DMS 273 treated with DMSO at 0.1 percent for 48 hours (cell line): ENCODE measurements around the gene LIX1L.

ENCODE experiments used
- DNase-seq: peaks from one replicate; lab custom pipeline; 2025; lab: John Stamatoyannopoulos, UW

The LIX1L gene

GRCh38 chr1:145985502-145986439 lies 28.0 kb upstream of the LIX1L start:
- peak; percentile 69 for DNase-seq

GRCh38 chr1:145985129-145985501 lies 27.3 kb upstream of the LIX1L start:
- no peak for DNase-seq

- no peak for DNase-seq
These were observed 26.4 kb upstream of the LIX1L start for GRCh38 chr1:145983960-145984830.

- DNase-seq = no peak
These were observed 25.4 kb upstream of the LIX1L start for GRCh38 chr1:145983206-145983675.

GRCh38 chr1:145982010-145982723 lies 24.4 kb upstream of the LIX1L start:
- no peak for DNase-seq

DNA sequence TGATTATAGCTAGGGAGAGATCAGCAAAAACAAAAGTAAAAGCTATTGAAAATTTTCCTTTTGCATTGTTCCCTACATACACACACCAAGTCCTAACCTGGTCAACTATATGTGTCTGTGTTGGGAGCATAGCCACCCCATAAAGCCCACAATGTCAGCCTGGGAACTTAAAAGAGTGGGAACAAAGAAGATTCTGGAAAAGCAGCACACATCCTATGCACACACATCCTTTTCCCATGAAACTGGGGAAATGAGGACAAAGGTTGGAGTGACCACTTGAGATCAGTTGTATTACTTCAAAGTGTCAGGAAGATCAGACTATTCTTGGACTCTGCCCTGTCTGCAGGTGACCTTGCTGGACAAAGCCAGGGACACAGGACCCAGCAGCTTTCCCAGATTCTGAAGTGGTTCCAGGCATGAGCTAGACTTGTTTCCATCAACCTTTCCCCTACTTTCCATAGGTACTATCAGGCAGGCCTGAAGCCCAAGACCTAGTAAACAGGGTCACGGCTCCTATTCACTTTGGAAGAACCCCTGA lies 22.7 kb upstream of the LIX1L start:
- DNase-seq = no peak

DNA sequence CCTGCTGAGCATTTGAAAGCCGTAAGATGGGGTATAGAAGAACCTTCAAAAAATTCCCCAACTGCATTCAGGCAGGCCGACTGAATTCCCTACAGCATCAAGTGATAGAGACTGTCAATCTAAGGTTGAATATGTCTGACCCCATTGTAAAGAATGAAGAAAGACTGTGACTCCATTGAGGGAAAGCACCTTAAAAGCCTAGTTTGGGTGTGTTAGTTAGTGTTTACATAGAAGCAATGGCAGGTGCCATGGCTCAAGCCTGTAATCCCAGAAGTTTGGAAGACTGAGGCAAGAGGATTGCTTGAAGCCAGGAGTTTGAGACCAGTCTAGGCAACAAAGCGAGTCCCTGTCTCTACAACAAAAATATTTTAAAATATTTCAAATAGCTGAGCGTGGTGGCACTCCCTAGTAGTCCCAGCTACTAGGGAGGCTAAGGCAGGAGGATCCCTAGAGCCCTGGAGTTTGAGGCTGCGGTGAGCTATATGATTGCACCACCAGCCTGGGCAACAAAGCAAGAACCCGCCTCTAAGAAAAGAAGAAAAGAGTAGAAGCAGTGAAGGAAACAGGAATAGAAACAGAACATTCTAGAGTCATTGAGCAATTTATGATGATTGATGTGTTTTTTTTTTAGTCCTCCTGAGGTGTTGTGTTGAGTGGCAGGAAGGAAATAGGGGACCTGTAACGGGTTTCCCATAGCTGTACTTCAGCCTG lies 22.1 kb upstream of the LIX1L start:
- no peak for DNase-seq

DNA sequence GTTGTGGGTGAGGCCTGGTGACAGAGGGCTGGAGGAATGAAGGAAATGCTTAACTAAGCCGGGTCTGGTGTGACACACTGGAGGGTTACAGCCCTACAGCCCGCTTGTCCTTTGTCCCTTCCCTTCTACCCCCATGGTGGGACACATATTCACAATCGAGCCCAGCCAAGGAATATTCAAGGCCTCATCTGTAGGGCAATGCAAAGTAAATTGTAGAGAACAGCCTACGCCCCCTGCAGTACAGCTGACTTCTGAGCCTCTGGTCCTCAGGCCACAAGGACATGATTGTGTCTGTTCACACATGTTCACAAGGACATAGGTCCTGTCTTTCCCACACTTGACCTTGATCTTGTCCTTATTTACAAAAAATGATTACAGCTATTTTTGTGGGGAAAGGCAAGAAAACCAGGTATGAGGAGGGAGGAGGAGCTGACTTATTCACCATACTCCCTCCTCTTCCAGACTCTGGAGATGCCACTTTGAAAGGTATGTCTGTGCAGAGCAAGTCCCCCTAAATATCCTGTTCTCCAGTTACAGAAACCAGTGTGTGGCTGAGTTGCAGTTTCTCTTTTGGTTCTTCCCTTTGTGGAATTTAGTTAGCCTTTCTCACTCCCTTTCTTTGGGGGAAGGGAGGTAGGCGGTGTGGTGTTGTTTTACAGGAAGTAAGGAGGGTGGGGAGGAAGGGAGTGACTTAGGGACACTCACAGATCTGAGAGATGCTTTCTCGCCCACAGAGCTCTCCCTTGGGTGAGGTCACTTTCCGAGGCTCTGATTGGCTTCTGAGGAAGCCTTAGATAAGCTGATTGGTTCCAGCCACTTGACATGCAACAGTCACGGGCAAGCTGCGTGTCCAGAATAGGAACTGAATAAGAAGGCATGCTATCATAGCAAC lies 21.3 kb upstream of the LIX1L start:
- peak; percentile 95 for DNase-seq

GRCh38 chr1:145978471-145978853 lies 20.6 kb upstream of the LIX1L start:
- DNase-seq = no peak

DNA sequence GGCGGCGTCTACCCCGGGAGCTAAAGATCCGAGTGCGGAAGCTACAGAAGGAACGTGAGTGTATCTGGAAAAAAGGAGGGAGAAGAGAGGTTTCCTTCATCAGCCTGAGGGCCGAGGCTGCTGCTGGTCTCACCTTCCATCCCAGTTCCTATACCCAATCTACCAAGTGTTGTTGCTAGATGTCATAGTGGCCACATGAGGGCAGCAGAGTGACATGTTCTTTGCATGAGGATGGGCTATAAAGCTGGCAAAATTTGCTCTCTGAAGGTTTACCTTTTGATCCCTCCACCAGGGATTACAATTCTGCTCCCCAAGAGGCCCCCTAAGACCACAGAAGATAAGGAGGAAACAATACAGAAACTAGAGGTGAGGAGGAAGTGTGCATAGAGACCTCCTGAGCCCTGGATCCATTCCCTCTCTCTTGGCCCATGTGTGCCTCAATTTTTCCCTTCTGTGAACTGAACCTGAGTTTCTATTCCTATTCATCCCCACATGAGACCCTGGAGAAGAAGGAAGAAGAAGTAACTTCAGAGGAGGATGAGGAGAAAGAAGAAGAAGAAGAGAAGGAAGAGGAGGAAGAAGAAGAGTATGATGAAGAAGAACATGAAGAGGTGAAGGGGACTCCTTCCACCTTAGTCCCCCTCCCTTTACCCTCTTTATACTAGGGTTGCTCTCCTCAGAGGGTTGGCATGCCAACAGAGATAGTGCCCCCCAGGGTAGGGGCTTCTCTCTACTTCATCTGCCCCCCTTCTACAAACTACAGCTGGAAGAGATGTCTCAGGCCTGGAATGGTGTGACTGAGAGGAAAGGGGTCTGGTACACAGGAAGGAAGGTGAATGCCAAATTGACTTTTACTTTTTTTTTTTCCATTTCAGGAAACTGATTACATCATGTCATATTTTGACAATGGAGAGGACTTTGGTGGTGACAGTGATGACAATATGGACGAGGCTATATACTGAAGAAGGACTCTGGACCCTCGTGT lies 20.0 kb upstream of the LIX1L start:
- peak; percentile 71 for DNase-seq

GRCh38 chr1:145977016-145977415 lies 19.2 kb upstream of the LIX1L start:
- no peak for DNase-seq

DNA sequence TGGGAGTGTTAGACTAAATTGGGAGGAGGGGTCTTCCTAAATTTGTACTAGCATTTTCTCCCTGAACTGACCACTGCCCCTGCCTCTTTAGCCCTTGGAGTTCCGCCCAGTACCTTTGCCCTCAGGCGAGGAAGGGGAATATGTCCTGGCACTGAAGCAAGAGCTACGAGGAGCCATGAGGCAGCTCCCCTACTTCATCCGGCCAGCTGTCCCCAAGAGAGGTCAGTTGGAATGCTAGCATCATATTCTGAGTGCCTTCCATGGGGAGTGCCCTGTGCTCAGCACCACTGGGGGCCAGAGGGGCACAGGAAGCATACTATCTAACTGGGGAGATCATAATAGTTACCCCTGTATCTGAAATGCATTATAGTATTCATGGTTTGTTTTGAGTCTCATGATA lies 17.4 kb upstream of the LIX1L start:
- no peak for DNase-seq

GRCh38 chr1:145974721-145975120 lies 16.9 kb upstream of the LIX1L start:
- DNase-seq = no peak

- no peak for DNase-seq
These were observed 14.8 kb upstream of the LIX1L start for GRCh38 chr1:145972580-145972979.

DNA sequence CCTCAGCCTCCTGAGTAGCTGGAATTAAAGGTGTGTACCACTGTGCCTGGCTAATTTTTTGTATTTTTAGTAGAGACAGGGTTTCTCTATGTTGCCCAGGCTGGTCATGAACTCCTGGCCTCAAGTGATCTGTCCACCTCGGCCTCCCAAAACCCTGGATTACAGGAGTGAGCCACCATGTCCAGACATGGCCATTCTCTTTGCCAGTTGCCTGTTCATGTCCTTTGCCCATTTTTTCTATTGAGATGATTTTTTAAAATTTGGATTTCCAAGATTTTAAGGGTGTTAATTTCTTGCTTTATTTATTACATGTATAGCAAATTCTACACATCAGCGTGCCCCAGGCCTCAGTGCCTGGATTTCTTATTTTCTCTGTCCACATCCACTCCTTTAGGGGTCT lies 9.5 kb upstream of the LIX1L start:
- no peak for DNase-seq

DNA sequence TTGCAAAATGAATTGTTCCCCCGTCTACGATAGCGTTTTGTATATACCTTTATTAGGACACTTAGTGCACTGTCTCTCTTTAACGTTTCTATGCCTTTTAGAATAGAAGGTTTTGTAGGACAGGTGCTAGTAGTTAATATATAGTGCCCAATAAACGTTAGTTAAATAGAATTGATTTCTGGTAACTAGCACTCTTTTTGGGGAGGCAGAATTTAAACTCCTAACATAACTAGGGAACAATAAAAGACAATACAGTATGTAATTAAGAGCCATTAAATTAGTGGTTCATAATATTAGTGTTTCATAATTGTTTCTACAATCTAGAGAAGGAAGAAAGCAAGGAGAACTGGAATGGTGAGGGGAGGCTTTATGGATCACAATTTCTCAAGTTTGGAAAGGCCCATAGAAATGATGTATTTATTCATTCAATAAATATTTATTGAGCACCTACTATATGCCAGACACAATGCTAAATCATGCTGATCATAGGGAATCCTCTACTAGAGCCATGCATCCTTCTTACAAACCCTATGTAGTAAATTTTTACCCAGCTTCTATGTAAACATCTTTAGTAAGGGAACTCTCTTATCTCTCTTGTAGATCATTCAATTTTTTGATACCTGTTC lies 7.4 kb upstream of the LIX1L start:
- no peak for DNase-seq

DNA sequence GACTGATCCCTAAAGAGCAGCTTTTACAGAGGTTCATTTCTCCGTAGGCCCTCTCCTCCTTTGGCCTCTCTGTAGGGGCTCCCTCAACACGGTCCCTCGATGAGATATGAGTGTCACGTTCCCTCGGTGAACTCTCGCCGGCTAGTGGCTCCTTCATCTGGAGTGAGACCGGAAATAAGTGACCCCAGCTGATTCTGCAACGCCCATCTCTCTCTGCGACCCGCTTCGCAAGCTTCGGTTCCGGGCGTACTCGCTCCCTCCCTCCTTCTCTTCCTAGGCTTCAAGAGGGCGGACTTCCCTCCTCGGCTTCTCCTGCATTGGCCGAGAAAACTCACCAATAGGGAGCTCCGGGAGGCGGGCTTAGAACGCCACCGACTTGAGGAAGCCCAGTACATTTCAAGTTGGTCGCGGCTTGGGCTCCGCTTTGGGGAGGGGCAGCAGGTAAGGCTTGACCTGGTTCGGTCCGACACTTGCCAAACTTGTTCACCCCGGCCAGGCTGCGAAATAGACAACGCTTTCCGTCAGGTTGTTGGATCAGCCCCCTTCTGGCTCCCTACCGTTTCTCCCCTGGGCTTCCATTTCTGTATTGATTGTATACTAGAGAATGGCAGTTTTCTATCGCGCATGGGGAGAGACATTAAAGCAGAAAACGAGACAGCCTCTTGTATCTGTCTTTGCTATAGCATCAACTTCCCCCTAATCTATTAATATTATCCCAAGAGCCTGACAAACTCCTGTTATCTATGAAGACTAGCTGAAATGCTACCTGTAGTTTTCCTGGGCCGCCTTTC lies 6.7 kb upstream of the LIX1L start, which contains the start of the genes ANKRD34A and POLR3GL:
Gene ANKRD34A (minus strand): TSS at position 248 of the 791 bp plus-strand sequence. CDS start 2,816 bp downstream, outside the sequence.
Gene POLR3GL (plus strand): TSS at position 363 of the 791 bp plus-strand sequence. CDS start 10,176 bp downstream, outside the sequence.
- DNase-seq = peak; percentile 81
